ENCODE results near the gene BPI. TPM values are rescaled to one million over a fixed set of nuclear protein-coding genes. Genes with fewer than 3 reads are reported as not detected.

Gene BPI
- total RNA-seq, 1 experiment from 2014 or later, result not detected

DNA sequence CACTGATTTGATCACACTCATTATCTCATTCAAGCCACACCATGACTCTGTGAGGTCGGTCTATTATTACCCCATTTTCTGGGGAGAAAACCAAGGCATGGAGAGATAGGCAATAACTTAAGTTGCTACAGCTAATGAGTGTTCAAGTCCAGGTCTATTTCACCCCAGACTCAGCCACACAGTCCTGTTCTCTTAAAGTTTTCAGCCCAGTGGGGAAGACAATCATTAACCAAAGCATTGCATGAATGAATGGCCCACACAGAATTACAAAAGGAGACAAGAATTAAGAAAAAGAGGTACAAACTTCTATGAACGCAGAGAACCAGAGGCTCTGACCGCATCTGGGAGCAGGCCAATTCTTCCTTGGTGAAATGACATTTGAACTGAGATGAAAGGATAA, 7.1 kb downstream of the BPI start:
- H4K91ac ChIP-seq (ENCODE audit: insufficient read length, low read depth, low read length), result no peak overlapping the region

More for the DNA sequence above, 7.1 kb downstream of the BPI start:
- no peak overlapping the region for H3K56ac ChIP-seq (ENCODE audit: insufficient read length, low read depth, low read length)
- no peak overlapping the region for H3K4me2 ChIP-seq (ENCODE audit: insufficient read depth, insufficient read length, low read length)
- H2BK15ac ChIP-seq (ENCODE audit: low read depth, low read length), result no peak overlapping the region
- Mint-ChIP-seq H3K4me3 (no peak overlapping the region), H3K27ac (no peak overlapping the region), H3K27me3 (ENCODE audit: low read depth) (peaks cover 15% of the 10 kb centered on the region), H3K36me3 (ENCODE audit: insufficient read depth in 1 of 3, low read depth in 3 of 3) (no peaks in the 10 kb centered on the region), H3K9me3 (no peaks in the 10 kb centered on the region), H3K4me1 (peaks cover 4 to 8% of the 10 kb centered on the region in 2 experiments)
- no peak overlapping the region for H3K23ac ChIP-seq (ENCODE audit: insufficient read length, low read depth, low read length)
- no peak overlapping the region for H2BK5ac ChIP-seq (ENCODE audit: insufficient read length, low read length)
- H4K20me1 ChIP-seq (ENCODE audit: control insufficient read depth, insufficient read depth, insufficient read length), result no peaks in the 10 kb centered on the region
- no peaks in the 10 kb centered on the region for H3K4me1 ChIP-seq (ENCODE audit: insufficient read depth, low read length)
- H3K79me1 ChIP-seq (ENCODE audit: insufficient read depth, low read depth, low read length, poor library complexity, severe bottlenecking), result no peaks in the 10 kb centered on the region
- no peak for DNase-seq
- H4K8ac ChIP-seq (replicated peaks; ENCODE audit: insufficient read length, low read depth, low read length), result no peak overlapping the region
- H3K14ac ChIP-seq (ENCODE audit: insufficient read depth, low read length), result no peak overlapping the region
- no peak overlapping the region for H3T11ph ChIP-seq (ENCODE audit: low read length)
- no peak overlapping the region for H3K27ac ChIP-seq (ENCODE audit: insufficient read length, low read depth, low read length)
- H2AK5ac ChIP-seq (ENCODE audit: insufficient read length, low read length), result no peak overlapping the region
- no peaks in the 10 kb centered on the region for H3K27me3 ChIP-seq (ENCODE audit: insufficient read depth, low read length)
- H3K4ac ChIP-seq (ENCODE audit: low read depth, low read length), result no peak overlapping the region
- no peak overlapping the region for H2BK120ac ChIP-seq (ENCODE audit: low read depth, low read length, poor library complexity, severe bottlenecking)
- H3K79me2 ChIP-seq (ENCODE audit: insufficient read depth, low read length), result no peaks in the 10 kb centered on the region
- H2AFZ ChIP-seq (ENCODE audit: low read length), result no peak overlapping the region
- H2BK12ac ChIP-seq (ENCODE audit: insufficient read length, low read depth, low read length), result no peak overlapping the region
- no peak overlapping the region for H3K18ac ChIP-seq (ENCODE audit: insufficient read length, low read depth, low read length)
- TF ChIP-seq, protein P1, sequence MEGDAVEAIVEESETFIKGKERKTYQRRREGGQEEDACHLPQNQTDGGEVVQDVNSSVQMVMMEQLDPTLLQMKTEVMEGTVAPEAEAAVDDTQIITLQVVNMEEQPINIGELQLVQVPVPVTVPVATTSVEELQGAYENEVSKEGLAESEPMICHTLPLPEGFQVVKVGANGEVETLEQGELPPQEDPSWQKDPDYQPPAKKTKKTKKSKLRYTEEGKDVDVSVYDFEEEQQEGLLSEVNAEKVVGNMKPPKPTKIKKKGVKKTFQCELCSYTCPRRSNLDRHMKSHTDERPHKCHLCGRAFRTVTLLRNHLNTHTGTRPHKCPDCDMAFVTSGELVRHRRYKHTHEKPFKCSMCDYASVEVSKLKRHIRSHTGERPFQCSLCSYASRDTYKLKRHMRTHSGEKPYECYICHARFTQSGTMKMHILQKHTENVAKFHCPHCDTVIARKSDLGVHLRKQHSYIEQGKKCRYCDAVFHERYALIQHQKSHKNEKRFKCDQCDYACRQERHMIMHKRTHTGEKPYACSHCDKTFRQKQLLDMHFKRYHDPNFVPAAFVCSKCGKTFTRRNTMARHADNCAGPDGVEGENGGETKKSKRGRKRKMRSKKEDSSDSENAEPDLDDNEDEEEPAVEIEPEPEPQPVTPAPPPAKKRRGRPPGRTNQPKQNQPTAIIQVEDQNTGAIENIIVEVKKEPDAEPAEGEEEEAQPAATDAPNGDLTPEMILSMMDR (conservative IDR thresholded peaks at IDR 0.05), result no peak
- H4K5ac ChIP-seq (ENCODE audit: insufficient read length, low read depth, low read length), result no peak overlapping the region
- H2BK20ac ChIP-seq (ENCODE audit: low read depth, low read length, poor library complexity, severe bottlenecking), result no peak overlapping the region
- H3K9ac ChIP-seq (ENCODE audit: extremely low read depth, insufficient read length, low read length), result no peak overlapping the region
- no peaks in the 10 kb centered on the region for H3K23me2 ChIP-seq (ENCODE audit: insufficient read length, low read depth, low read length, poor library complexity, severe bottlenecking)
- no peaks in the 10 kb centered on the region for H3K9me3 ChIP-seq (ENCODE audit: control insufficient read depth, low read depth, low read length)
- no CpG with 5 or more reads among the region's 3 CpGs for WGBS (ENCODE audit: extremely low coverage, insufficient read length, low lambda C conversion rate)
